Tibial artery (tissue), 4 donors: ENCODE results near the gene CAND2.
"Not testable (repeated sequence)": the region's sequence is repeated elsewhere in the genome, so short reads cannot be mapped to it uniquely, and the experiment has no call there.

Experiments used
- DNase-seq, 2 donors: peaks; one replicate each; pipeline ENCODE4 v3.0.0-alpha.2; 2019
- H3K27ac ChIP-seq, 2 donors: fragments of 200-600 bp; sonication (generic) in 1 of 2; 1 replicate in 1 of 2; 2 replicates in 1 of 2; pipeline ENCODE4 v1.5.1; 2018 to 2019; ENCODE audit warnings: mild to moderate bottlenecking in 1 of 2
- H3K27me3 ChIP-seq, 2 donors: fragments of 200-600 bp; sonication (generic) in 1 of 2; one replicate each; pipeline versions ENCODE4 v1.5.1 to v1.6.0; 2016 to 2019
- H3K36me3 ChIP-seq, 3 donors: fragments of 200-600 bp; sonication (generic) in 2 of 3; one replicate each; pipeline ENCODE4 v1.5.1; 2016 to 2019; ENCODE audit warnings: mild to moderate bottlenecking in 2 of 3
- H3K4me1 ChIP-seq, 4 donors: fragments of 200-600 bp; sonication (generic) in 2 of 4; 1 replicate in 3 of 4; 2 replicates in 1 of 4; pipeline ENCODE4 v1.5.1; 2016 to 2019
- H3K4me3 ChIP-seq, 2 donors: fragments of 200-600 bp; sonication (generic) in 1 of 2; 1 replicate in 1 of 2; 2 replicates in 1 of 2; pipeline ENCODE4 v1.5.1; 2018 to 2019; ENCODE audit warnings: mild to moderate bottlenecking in 2 of 2
- H3K9me3 ChIP-seq, 3 donors: fragments of 200-600 bp; sonication (generic) in 1 of 3; one replicate each; pipeline ENCODE4 v1.5.1; 2016 to 2019
- CTCF ChIP-seq, 2 experiments: fragments of 200-600 bp in 1 of 2; fragments of 450-650 bp in 1 of 2; IDR thresholded peaks; one replicate each; pipeline ENCODE4 v1.5.1; 2017 to 2019; ENCODE audit warnings: antibody characterized with exemption in 2 of 2, mild to moderate bottlenecking in 1 of 2, moderate library complexity in 1 of 2
- intact Hi-C: fragments of 100-400 bp; cut with DNase I; formaldehyde crosslinking; loops from one replicate; pipeline ENCODE4 v1.15.0; 2023; ENCODE audit warnings: low total_unique reads

The CAND2 gene

GRCh38 chr3:12875857-12876836 is 79.7 kb downstream of the CAND2 start:
- Histone ChIP-seq H3K27me3 (peaks cover 0 to 8% of the 10 kb centered on the region in 2 donors), H3K36me3 (no peaks in the 10 kb centered on the region), H3K27ac (no peak overlapping the region), H3K9me3 (no peaks in the 10 kb centered on the region), H3K4me1 (peaks cover 0 to 12% (median 8%) of the 10 kb centered on the region in 4 donors), H3K4me3 (peak overlapping the region; percentile 30 to 41)
- intact Hi-C loops: no loop called here
- no peak for DNase-seq
- no peak for TF ChIP-seq CTCF (IDR thresholded peaks at IDR 0.05)

- H3K4me1 ChIP-seq: peaks cover 0 to 12% (median 8%) of the 10 kb centered on the region in 4 donors
- no peak overlapping the region for H3K27ac ChIP-seq
- H3K36me3 ChIP-seq: no peaks in the 10 kb centered on the region
- peaks cover 0 to 8% of the 10 kb centered on the region in 2 donors for H3K27me3 ChIP-seq
- no peaks in the 10 kb centered on the region for H3K9me3 ChIP-seq
- H3K4me3 ChIP-seq: no peak overlapping the region
- no peak for DNase-seq
- intact Hi-C loops: no loop called here
- TF ChIP-seq CTCF (IDR thresholded peaks at IDR 0.05): no peak
Observed at GRCh38 chr3:12877040-12877439, 80.6 kb downstream of the CAND2 start.

GRCh38 chr3:12878141-12878574 is 81.7 kb downstream of the CAND2 start:
- no peak overlapping the region for H3K4me3 ChIP-seq
- no peaks in the 10 kb centered on the region for H3K9me3 ChIP-seq
- TF ChIP-seq CTCF (IDR thresholded peaks at IDR 0.05): no peak
- intact Hi-C loops: no loop called here
- H3K27ac ChIP-seq: no peak overlapping the region
- H3K4me1 ChIP-seq: peaks cover 0 to 12% (median 8%) of the 10 kb centered on the region in 4 donors
- H3K27me3 ChIP-seq: peaks cover 0 to 8% of the 10 kb centered on the region in 2 donors
- DNase-seq: no peak
- H3K36me3 ChIP-seq: no peaks in the 10 kb centered on the region

GRCh38 chr3:12878758-12879157 is 82.3 kb downstream of the CAND2 start:
- DNase-seq, H3K36me3 ChIP-seq, H3K4me3 ChIP-seq, intact Hi-C loops, H3K27ac ChIP-seq, H3K27me3 ChIP-seq, H3K9me3 ChIP-seq: not testable (repeated sequence)
- peaks cover 0 to 16% (median 11%) of the 10 kb centered on the region in 4 donors for H3K4me1 ChIP-seq

DNA sequence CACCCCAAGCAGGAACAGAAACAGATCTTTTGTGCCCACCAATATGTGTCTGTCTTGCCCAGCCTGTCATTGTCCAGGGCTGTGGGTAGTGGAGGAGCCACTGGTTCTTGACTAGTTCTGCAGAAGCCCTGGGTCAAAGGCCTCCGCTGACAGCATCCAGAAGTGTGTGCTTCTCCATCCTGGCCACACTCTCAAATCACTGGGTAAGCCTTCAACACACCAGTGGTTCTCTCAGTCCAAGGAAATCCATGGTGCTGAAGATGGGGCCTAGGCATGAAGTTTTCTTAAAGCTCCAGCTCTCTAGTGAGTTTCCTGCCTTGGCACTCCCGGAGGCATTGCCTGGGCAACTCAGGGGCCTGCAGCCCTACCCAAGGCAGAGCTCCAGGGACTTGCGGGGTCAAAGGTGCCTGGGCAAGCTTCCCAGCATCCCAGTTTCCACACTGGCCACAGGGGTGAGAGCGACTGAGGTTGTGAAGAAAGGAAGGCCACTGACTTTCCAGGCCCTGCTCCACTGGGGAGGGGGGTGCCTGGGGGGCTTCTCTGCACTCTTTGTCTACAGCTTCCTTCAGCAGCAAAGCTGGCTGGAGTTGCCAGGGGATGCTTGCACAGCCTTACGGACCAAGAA is 82.8 kb downstream of the CAND2 start:
- Histone ChIP-seq H3K27me3 (peaks cover 0 to 8% of the 10 kb centered on the region in 2 donors), H3K4me3 (no peak overlapping the region), H3K9me3 (no peaks in the 10 kb centered on the region), H3K36me3 (no peaks in the 10 kb centered on the region), H3K4me1 (peaks cover 0 to 22% (median 16%) of the 10 kb centered on the region in 4 donors), H3K27ac (no peak overlapping the region)
- no peak for TF ChIP-seq CTCF (IDR thresholded peaks at IDR 0.05)
- intact Hi-C loops: no loop called here
- no peak for DNase-seq

DNA sequence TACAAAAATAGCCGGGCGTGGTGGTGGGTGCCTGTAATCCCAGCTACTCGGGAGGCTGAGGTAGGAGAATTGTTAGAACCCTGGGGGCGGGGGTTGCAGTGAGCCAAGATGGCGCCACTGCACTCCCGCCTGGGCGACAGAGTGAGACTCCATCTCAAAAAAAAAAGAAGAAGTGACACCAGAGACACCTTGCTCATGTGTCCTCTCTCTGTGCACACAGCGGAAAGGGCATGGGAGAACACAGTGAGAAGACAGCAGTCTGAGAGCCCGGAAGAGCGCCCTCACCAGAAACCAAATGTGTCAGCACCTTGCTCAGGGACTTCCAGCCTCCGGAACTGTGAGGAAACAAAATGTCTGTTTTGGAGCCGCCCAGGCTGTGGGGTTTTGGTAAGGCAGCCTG is 85.4 kb downstream of the CAND2 start:
- peaks cover 0 to 12% (median 8%) of the 10 kb centered on the region in 4 donors for H3K4me1 ChIP-seq
- DNase-seq, intact Hi-C loops: not testable (repeated sequence)

More for the DNA sequence above, 85.4 kb downstream of the CAND2 start:
- not testable (repeated sequence) for H3K36me3 ChIP-seq, H3K4me3 ChIP-seq, H3K27ac ChIP-seq, H3K9me3 ChIP-seq, H3K27me3 ChIP-seq
